HG03280 (cell line): Measurements from ENCODE around the gene TSC1.

Experiments used
- ATAC-seq: cut with Tn5 transposase; IDR thresholded peaks from one replicate; pipeline ENCODE4 v1.9.1; 2021; ENCODE audit warnings: mild to moderate bottlenecking, moderate library complexity; ENCODE audit not compliant: unreplicated experiment

The TSC1 gene

DNA sequence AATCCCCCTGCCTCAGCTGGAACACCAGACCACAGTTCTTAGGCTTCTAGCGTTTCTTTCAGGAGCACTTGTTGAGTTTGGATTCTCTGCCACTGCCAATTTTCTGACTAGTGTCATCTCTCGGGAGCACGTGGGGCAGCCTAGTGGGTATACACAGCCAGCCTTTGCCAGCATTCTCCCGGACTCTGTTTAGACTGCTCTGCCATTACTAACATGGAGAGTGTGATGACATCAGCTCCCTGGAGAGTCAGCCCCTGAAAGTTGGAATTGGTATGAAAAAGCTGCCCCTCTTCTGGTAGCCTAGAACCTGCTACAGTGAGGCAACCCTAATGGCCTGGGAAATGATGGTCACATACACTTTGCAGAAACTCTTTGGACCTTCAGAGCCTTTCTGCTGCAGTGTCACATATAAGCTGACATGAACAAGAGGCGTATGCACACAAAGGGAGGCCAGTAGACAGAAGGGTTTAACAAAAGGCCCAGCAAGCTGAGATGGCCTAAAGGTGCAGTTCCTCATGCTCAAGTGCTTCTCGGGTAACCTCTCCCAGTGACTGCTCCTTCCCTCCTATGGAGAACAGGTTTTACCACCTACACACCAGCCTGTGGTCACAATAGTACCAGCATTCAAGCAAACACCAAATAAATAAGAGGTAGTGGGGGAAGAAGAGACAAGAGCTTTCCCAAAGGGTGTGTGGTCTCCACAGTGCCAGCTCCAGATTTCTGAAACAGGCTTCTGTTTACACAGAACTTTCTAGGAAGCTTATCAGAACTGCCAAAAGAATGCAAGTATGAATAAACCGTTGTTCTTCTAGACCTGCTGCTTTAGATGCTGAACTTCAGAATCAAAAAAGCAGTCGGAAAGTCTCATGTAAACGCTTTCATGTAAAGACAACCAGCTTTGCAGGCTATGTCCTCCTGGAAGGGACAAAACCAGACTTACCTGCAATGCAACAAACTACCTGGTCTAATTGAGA is 49.3 kb downstream of the TSC1 start:
- no peak for ATAC-seq

DNA sequence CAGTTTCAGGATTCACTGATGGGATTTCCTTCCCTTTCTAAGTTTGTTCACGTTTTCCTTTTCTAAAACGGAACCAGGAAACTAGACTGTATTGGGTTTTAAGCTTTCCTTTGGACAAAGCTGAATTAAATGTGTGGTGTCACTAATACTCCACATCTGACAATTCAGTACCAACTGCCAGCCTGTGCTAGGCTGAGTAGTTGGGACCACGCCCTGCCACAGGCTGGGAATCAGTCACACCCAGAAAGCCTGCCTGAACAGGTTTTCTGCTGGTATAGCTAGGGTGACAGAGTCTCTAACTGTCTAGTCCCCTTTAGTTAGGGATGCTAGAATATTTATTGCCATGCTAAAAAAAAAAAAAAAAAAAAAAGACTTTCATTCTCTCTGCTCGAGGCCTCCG is 50.1 kb downstream of the TSC1 start:
- no peak for ATAC-seq

DNA sequence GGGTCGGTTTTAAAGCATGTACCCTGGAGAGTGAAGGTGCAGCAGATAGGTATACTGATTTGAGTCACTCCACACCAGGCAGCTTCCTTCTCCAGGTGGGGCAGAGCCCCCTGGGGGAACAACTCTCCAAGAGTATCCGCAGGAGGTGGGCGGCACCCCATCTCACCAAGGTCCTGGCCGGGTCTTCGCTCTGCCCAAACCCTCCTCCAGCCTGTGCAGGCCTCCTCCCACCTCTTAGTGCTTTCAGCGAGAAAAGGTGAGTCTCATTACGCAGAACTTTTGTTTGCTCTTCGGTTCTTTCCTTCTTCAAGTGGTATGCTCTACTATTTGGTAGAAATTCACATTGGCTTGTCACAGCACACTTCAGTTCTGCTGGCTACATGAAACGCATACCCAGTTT is 52.0 kb downstream of the TSC1 start:
- no peak for ATAC-seq

DNA sequence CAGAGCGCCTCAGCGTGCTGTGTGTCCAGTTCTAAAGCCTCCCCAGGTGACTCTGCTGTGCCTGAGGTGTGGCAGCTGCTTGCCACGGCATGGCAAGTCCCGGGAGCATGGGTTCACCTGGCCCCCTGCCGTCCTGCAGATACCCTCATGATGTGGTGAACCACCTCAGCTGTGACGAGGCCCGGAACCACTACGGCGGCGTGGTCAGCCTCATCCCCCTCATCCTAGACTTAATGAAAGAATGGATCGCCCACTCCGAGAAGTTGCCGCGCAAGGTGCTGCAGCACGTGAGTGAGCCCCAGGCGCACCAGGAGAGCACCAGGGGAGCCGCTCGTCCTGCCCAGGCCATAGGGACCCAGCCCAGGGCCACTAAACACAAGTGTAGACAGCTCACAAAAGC is 56.3 kb downstream of the TSC1 start:
- no peak for ATAC-seq

DNA sequence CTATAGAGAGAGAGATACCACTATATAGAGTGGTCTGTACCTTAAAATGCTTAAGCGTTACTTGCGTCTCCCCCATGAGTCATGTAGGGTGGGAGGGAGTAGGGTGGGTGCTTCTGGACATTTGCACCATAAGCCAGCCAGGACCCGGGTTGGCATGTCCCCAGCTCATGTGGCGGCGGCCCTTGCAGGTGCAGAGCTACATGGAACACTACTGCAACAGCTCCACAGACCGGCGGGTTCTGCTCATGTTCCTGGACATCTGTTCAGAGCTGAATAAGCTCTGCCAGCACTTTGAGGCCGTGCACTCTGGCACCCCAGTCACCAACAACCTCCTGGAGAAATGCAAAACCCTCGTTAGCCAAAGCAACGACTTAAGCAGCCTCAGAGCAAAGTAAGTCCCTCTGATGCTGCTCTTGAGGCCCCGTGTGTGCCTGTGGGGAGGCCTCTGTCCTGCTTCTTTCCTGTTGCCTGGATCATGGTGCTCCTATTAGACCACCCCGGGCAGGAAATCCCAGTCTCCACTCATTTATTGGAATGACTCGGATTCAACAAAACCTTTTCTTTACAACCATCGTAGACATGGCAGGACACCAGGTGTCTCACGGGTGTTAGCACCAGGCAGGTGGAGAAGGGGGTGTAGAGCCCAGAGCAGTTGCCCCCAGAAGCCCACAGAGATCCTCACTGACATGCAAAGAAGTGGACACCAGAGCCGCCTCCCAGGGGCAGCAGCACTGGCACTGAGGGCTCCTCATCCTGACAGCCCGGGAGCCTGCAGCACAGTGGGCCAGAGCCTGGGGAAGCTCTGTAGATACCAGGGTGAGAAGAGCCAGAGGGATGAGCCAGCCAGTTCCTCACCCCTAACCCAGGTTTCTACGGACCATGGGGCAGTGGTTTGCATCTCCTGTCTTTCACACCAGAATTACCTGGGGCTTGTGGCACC is 57.0 kb downstream of the TSC1 start:
- ATAC-seq = no peak

DNA sequence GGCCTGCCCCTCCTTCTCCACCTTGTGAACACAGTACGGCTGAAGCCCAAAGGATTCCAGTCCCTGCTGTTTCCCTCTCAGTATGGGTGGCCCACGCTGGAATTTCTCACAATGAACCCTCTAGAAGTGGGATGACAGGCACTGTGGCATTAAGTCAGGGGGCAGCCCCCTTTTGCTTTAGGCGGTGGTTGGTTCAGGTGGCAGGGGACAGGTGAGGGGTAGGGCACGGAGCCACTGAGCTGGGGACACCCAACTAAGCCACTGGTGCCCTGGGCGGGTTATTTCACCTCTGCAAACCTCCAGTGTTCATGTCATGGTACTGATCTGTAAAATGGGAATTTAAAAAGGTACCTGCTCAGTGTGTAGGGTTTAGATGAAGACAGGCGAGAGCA is 58.1 kb downstream of the TSC1 start:
- ATAC-seq = no peak

DNA sequence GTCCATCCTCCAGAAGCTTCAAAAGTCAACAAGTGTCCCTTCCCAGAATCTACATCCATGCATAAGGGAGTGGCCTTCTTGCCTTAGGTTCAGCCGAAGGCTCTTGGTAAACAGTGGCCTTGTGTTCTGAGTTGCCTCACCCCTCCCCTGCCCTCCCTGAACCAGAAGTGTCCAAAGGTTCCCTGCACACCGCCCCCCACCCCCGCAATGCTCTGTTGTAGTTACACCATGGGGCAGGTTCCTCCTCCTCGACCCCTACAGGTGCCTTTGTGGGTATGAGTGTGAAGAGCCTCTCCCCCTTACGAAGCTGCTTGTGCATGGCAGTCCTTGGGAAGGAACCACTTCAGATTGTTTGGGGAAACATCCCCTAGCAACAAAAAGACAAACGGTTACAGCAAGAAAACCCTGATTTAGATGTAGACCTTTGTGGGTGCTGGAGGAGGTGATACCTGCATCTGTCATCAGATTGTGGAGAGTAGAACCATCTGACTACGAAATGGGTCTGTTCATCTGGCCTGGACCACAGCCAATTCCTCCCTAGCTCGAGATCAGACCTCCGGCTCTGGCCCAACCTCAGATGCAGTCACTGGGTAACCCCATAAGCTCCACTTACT is 58.6 kb downstream of the TSC1 start:
- no peak for ATAC-seq

DNA sequence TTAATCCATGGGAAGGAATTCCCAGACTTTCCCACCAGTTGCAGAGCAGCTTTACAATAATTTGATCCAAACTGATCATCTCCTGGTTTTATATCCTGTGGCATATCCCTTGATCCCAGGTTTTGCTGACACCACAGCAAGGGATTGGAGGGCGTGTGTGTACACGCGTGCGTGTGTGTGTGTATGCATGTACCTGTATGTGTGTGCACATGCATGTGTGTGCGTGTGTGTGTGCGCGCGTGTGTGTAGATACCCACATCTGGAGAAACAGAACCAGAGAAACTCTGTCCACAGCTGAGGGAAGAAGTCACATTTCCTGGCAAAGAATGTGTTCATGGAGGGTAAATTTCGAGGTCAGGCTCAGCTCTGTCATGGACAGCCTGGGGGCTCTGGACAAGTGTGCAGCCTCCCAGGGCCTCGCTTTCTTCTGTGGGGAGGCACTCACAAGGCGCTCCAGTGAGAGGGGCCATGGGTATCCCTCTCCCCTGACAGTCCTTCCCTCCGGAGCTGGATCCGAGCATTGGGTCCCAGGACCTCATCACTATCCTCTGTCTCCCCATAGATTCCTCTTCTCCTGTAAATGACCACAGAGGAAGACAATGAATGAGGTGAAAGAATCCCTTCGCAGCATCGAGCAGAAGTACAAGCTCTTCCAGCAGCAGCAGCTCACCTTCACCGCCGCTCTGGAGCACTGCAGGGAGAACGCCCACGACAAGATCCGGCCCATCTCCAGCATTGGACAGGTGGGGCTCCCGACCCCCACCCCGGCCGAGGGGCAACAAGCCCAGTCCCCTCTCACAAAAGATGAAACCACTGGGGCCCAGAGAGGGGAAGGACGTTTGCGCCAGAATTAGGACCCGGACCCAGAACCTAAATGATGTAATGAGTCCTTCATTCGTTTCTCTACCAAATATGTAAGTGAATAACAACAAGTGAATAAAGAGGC is 60.8 kb downstream of the TSC1 start:
- ATAC-seq = no peak

DNA sequence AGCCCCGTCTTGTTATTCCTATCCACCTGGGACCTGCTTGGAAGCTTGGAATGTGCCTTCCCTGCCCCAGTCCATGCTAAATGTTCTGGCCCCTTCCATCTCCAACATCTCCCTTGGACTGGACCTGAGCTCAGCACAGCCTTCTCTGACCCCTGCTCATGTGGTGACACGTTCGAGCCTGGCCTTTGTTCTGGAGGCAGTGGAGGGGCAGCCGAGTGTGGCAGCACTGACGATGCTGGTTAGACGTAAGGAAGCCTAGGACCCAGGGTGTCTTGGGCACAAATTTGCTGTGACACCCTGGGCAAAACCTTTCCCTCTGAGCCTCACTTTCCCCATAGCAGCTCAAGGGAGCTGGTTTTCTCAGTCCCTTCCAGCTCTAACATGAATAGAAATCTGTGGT is 61.8 kb downstream of the TSC1 start:
- ATAC-seq = no peak

DNA sequence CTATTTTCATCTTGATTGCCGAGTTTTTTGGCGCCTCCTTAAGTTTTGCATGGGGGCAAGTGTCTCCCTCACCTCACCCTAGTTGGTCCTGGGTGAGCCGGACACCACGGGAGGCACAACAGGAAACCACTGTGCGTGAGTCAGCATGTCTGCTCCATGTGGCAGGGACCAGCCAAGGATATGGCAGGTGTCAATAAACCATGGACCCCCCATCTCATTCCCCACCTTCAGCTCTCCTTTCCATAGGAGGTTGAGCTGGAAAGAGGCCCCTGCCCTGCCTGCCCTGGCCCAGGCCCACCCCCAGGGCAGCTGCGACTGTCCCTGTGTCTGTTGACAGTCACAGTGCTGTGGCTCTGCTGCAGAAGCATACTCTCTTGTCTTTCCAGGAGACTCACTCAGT is 62.6 kb downstream of the TSC1 start:
- ATAC-seq = no peak

DNA sequence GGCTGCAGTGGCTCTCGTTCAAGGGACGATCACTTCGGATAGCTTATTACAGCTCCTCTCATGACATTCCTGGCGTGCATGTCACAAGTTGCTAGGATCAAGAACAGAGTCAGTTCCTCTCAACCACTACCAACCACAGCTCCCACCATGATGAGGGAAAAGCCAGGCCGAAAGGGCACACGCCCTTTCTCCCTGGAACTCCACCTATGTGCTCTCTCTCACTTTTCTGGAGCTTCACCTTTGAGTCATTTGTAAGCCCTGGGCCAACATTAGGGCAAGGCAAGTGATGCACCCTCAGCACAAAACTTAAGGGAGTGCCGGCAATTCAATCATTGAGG is 64.1 kb downstream of the TSC1 start:
- ATAC-seq = no peak

DNA sequence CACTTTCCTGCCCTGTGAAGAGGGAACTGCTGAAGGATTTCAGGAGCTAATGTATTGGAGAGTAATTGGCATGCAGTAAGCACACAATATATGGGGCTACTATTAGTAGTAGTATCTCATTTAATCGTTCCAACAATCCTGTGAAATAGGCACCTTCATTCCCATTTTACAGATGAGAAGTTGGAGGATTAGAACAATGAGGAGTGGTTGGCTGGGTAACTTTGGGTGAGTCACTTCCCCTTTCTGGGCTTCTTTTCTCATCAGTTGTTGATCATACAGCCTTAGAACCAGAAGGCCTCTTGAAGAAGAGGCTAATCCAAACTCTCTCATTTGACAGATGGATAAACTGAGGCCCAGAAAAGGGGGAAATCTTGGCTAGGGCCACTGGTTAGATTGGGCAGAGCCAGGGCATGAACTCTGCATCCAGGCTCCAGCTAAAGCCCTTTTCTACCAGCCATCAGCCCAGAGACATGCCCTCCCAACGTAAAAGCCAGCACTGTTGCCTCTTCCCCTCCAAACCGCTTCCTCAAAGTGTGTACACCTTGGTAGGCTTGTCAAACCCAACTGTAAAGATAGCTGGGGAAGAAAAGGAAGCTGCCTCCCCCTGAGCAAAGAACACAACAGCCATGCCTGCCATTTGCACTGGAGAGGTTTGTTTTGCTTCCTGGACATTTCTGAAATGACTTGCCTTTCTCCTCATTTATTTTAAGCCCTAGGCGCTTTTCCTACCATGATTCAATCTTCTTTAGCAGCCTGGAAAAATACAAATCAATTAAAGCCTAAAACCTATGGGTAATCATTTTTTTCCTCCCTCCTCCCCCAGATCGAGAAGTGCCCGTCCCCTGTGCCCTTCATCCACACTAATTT is 64.7 kb downstream of the TSC1 start:
- ATAC-seq = no peak

DNA sequence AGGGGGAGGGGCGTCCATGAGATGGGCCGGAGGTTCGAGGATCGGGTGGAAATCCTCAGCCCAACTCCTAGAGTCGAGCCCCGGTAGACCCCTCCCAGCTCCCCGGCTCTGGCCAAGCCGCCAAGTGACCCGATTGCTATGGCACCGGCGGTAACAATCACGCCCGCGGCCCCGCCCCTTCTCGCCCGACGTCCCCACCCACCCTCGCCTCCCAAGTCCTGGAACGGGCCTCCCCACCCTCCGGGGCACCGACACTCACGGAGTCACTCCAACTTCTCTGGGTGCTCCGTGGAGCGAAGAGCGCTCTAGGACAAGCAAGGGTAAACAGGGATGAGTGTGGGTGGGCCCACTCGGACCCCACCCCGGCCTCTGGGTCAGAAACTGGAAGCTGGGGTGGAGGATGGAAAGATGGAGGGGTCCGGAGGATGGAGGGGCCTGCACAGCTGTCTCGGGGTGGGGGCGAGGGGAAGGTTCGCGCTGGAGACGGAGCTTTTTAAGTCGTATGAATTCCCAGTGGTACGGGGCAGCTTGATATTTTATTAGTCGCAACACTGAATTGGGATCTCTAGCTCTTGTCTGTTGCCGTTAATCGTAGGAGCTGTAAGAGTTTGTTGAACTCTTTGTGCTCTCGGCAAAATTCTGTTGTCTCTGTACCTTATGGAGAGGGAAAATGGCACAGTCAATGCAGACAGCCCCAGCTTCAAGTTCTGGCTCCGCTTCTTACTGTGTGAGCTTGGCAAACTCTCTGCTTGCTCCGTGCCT is 65.5 kb downstream of the TSC1 start, which contains the start of gene SPACA9:
TSS of gene SPACA9 (plus strand) at position 204 of the 762 bp plus-strand sequence. CDS start 5,050 bp downstream, outside the sequence.
- ATAC-seq = no peak

DNA sequence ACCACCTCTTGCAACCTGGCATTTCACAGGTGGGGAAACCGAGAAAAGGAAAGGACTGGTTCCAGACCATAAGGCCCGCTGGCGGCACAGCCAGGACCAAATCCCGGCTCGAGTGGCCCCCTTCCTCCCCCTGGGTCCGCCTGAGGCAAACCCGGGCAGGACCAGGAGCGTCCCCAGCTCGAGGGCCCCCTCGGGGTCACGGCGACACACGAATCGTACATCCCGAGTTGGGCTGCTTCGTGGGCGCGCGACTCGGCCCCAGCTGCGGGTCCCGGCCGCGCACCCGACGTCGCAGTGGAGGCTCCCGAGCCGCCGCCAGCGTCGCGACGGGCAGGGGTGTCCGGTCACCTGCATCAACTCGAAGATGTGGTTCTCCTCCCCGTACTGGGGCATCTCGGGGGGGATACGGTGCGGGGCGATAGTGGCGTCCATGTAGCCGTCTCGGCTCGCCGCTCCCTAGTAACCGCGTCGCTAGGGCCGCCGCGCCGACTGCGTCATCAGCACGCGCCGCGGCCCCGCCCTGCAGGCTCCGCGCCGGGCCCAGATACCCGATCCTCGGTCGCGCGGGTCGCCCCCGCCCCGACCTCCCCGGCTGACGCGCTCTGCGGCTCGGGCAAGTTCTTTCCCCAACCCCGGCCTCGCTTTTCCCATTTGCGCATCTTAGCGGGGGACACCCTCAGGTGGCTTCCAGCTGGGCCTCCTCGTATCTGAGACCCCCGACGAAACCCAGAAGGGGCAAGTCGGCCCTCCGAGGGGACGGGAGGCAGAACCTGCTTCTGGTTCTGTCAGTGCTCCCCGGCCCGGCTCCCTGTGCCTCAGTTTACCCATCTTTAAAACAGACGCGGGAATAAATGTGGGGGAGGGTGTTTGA is 66.4 kb downstream of the TSC1 start, which contains the start of gene AK8:
TSS of gene AK8 (minus strand) at position 461 of the 871 bp plus-strand sequence. CDS start at position 432, 29 bp downstream.
- peak; percentile 84 for ATAC-seq

DNA sequence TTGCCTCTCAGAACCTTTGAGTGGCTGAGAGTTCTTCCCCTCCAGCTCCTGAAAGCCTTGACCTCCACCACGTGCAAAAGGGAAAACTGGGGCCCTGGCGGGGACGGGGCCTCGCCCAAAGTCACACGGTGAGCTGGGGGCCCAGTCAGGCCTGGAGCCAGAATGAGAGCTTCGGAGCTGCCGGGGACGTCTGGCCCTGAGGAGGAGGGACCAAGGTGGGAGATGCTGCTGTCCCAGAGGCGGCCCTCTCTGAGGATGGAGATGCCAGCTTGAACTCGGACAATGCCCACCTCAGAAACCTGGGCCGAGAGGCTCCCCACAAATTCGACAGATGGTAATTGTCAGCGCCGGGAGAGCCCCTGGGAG is 67.0 kb downstream of the TSC1 start:
- ATAC-seq = no peak

DNA sequence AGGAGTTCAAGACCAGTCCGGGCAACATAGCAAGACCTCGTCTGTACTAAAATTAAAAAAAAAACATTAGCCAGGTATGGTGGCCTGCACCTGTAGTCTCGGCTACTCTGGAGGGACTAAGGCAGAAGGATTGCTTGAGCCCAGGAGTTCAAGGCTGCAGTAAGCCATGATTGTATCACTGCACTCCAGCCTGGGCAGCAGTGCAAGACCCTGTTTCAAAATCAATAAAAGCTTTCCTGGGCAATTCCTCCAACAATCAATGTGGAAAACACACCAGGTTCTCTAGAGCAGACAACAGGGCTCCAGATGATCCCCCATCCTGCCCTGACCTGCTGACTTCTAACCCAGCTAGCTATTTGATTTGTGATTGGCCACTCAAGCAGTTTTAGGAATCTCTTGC is 67.6 kb downstream of the TSC1 start:
- ATAC-seq = no peak

DNA sequence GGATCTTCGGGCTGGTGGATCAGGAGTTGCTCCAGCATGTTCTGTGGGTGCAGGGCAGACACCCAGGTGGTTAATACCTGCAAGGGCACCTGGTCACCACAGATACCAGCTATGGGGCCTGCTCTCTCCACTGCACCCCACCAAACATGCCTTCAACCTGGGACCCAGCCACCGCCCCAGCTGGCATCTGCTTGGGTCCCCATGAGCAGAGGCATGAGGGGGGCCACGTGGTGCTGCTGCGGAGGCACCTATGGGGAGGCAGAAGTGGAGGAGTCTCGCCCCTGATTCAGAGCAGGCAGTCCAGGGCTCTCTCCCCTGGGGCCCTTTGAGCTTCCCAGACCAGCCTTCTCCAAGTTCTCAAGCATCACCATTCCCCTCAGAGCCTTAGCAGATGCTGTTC is 69.3 kb downstream of the TSC1 start:
- no peak for ATAC-seq
